HG02588 (cell line): ENCODE results near the gene TAS2R20.

Experiments used
- ATAC-seq: cut with Tn5 transposase; IDR thresholded peaks from one replicate; pipeline ENCODE4 v1.9.1; 2021; ENCODE audit warnings: mild to moderate bottlenecking, moderate library complexity; ENCODE audit not compliant: unreplicated experiment

Gene TAS2R20

GRCh38 chr12:10960211-10960610, 37.9 kb downstream of the TAS2R20 start:
- no peak for ATAC-seq

GRCh38 chr12:10959804-10960203, 38.3 kb downstream of the TAS2R20 start:
- ATAC-seq = no peak

DNA sequence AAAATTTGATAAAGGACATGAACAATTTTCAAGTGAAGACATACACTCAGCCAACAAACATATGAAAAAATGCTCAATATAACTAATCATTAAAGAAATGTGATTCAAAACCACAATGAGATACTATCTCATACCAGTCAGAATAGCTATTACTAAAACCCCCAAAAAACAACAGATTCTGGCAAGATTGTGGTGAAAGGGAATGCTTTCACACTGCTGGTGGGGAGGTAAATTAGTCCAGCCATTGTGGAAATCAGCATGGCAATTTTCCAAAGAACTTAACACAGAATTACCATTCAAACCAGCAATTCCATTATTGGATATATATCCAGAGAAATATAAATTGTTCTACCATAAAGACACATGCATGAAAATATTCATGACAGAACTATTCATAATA, 40.4 kb downstream of the TAS2R20 start:
- no peak for ATAC-seq

GRCh38 chr12:10956085-10956484, 42.0 kb downstream of the TAS2R20 start:
- no peak for ATAC-seq

DNA sequence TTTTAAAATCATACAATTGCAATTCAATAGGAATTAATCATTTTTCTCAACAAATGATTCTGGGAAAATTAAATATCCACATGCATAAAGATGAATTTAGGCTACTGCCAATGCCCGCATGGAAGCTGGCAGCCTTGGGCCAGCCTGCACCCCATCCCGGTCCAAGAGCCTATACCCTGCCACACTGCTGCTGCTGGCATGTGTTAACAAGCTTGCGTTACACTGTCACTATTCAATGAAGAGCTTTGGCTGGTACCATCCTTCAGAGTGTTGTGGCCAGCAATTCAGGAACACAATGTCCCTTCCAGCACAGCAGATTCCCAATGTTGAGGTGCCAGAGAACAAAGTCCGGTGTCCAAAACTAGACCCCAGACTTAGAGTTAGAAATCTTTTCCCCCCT, 45.5 kb downstream of the TAS2R20 start:
- no peak for ATAC-seq
